HAP-1 (cell line): Measurements from ENCODE around the gene SLC47A2.
"Not testable (repeated sequence)": the region's sequence is repeated elsewhere in the genome, so short reads cannot be mapped to it uniquely, and the experiment has no call there.

Experiments used
- DNase-seq, 2 experiments: peaks; one replicate each; pipeline ENCODE4 v3.0.0-alpha.2; 2016 to 2020; ENCODE audit warnings: low spot score in 2 of 2
- H3K27me3 ChIP-seq: fragments of 250-450 bp; sonication (Bioruptor Pico); 2 replicates; pipeline ENCODE4 v1.5.1; 2020; ENCODE audit warnings: low read depth, mild to moderate bottlenecking, moderate library complexity
- H3K36me3 ChIP-seq: fragments of 250-450 bp; sonication (Bioruptor Pico); replicated peaks from 2 replicates; pipeline ENCODE4 v1.5.1; 2020; ENCODE audit warnings: mild to moderate bottlenecking
- H3K4me1 ChIP-seq: fragments of 250-450 bp; sonication (Bioruptor Pico); 2 replicates; pipeline ENCODE4 v1.5.1; 2020; ENCODE audit warnings: mild to moderate bottlenecking
- H3K4me3 ChIP-seq: fragments of 250-450 bp; sonication (Bioruptor Pico); 2 replicates; pipeline ENCODE4 v1.5.1; 2020; ENCODE audit warnings: mild to moderate bottlenecking, moderate library complexity
- H3K9me3 ChIP-seq: fragments of 250-450 bp; sonication (Bioruptor Pico); 2 replicates; pipeline ENCODE4 v1.5.1; 2020; ENCODE audit warnings: mild to moderate bottlenecking, moderate library complexity
- in situ Hi-C: fragments of 300-500 bp; cut with MboI; formaldehyde crosslinking; loops from 3 replicates; pipeline ENCODE4 v1.14.3; 2020; ENCODE audit warnings: low sequenced_read_pairs, inconsistent platforms, mixed read lengths

Gene SLC47A2, protein sequence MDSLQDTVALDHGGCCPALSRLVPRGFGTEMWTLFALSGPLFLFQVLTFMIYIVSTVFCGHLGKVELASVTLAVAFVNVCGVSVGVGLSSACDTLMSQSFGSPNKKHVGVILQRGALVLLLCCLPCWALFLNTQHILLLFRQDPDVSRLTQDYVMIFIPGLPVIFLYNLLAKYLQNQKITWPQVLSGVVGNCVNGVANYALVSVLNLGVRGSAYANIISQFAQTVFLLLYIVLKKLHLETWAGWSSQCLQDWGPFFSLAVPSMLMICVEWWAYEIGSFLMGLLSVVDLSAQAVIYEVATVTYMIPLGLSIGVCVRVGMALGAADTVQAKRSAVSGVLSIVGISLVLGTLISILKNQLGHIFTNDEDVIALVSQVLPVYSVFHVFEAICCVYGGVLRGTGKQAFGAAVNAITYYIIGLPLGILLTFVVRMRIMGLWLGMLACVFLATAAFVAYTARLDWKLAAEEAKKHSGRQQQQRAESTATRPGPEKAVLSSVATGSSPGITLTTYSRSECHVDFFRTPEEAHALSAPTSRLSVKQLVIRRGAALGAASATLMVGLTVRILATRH

DNA sequence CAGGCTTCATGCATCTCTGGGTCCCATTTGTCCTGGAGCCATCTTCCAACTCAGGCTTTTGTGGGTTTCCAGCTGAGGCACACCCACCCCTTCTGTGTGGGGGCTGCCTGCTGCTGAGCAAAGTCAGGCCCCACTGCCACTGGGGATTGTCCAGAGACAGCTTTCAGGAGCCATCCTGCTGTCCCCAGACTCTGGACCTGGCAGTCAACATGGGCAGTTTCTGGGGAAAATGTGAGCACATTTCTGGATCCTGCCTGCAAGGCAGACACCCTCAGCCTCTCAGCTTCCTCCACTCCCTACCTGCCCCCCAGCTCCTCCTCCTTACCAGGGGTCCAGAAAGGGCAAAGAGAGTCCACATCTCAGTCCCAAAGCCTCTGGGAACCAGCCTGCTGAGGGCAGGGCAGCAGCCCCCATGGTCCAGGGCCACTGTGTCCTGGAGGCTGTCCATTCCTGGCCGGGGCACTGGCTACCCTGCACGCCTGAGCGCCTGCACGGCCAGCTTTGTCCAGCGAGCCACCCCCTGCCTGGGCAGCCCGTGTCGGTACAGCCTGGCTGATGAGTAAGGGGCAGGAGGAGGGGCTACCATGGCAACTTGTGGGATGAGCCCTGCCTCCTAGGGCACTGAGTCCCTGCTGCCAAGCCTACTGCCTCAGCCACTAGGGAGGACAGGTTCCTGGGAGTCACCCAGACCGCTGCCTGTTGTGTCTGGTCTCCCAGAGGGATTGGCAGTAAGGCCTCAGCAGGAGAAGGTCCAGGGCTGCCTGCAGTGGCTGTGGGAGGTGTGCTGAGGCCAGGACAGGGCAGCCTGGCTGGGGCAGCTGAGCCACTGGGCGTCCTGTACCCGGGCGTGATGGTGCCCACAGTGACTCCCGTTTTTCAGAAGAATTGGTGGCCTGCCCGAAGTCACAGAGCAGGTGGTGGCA lies at the start of gene SLC47A2:
TSS of gene SLC47A2 (minus strand) at position 477 of the 923 bp plus-strand sequence. CDS start at position 448, 29 bp downstream.
- DNase-seq, result no peak
- H3K4me3 ChIP-seq, result no peak within 1 kb of the TSS
- no peaks in the 10 kb centered on the region for H3K27me3 ChIP-seq
- no peaks in the 10 kb centered on the region for H3K4me1 ChIP-seq
- no peaks in the 10 kb centered on the region for H3K9me3 ChIP-seq
- H3K36me3 ChIP-seq, result no peaks in the 10 kb centered on the region
- in situ Hi-C loops, result no loop called here

DNA sequence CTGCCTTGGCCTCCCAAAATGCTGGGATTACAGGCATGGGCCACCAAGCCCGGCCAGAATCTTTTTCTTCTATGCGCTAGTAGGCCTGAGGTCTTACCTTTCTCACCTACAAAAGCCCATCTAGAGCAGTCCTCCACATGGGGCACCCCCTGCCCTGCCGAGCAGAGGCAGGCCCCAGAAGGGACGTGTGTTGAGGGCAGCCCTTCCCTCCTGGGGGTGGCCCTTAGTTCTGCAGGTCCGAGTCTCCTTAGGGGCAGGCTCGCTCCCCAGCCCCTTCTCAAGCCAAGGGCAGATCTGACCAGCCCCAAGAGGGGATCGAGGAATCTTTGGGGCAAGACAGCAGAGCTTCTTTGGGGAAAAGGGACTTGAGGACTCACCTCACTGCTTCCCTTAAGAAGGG lies 49.6 kb upstream of the SLC47A2 start:
- in situ Hi-C loops, result no loop called here
- no peaks in the 10 kb centered on the region for H3K27me3 ChIP-seq
- H3K4me1 ChIP-seq, result no peaks in the 10 kb centered on the region
- H3K9me3 ChIP-seq, result no peaks in the 10 kb centered on the region
- no peak for DNase-seq
- no peak overlapping the region for H3K4me3 ChIP-seq
- no peaks in the 10 kb centered on the region for H3K36me3 ChIP-seq

DNA sequence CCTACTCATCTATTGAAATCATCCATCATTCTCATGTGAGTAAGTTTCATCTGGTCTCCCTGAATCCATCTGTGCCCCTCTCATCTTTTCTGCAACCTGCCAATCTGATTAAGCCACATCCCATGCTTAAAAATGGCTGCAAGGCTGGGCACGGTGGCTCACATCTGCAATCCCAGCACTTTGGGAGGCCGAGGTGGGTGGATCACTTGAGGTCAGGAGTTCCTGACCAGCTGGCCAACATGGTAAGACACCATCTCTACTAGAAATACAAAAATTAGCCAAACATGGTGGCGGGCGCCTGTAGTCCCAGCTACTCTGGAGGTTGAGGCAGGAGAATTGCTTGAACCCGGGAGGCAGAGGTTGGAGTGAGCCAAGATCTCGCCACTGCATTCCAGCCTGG lies 47.6 kb upstream of the SLC47A2 start:
- not testable (repeated sequence) for H3K4me3 ChIP-seq, H3K36me3 ChIP-seq, H3K27me3 ChIP-seq, DNase-seq, H3K4me1 ChIP-seq, H3K9me3 ChIP-seq
- in situ Hi-C loops, result loop anchor here (5.0 kb wide), 2 partner anchors 252 to 402 kb away; partner anchors contain the start of gene B9D1

DNA sequence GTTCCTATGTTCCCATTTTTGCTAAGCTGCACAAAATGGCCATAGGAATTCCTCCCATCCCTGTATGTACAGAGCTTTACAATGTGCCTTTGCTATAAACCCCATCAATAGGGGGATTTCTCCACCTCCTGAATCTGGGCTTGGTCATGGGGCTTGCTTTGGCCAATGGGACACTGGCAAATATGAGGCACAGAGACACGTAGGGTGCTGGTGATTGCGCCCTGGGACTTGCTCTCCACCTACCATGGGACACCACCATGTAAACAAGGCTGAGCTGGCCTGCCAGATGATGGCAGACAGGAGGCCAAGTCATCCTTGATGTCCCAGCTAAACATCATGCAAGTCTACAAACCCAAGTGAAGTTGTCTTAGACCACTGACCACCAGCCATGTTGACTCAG lies 47.0 kb upstream of the SLC47A2 start:
- Histone ChIP-seq H3K9me3 (no peaks in the 10 kb centered on the region), H3K4me3 (no peak overlapping the region)
- in situ Hi-C loops, result loop anchor here (5.0 kb wide), 2 partner anchors 251 to 401 kb away; partner anchors contain the start of gene B9D1

DNA sequence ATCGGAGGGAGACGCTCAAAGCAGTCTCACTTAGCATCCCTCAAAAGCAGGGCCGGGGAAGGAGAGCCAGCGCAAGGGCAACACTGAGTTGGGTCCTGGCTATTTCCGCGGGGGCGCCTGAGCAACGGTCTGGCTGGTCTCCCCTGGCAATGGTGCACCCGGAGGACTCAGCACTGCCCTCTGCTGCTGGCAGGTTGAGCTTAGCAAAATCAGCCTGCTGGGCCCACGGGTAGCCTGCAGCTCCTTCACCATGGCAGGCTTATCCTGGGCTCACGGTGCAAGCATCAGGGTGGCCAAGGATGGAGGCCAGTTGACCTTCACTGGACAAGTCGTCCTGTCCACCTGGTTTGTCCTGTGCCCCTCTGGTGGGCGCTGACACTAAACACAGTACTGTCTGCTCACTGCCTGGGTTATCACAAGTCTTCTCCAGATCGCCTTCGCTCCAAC lies 46.2 kb upstream of the SLC47A2 start:
- no peaks in the 10 kb centered on the region for H3K27me3 ChIP-seq
- no peaks in the 10 kb centered on the region for H3K36me3 ChIP-seq
- no peaks in the 10 kb centered on the region for H3K9me3 ChIP-seq
- H3K4me3 ChIP-seq, result no peak overlapping the region
- in situ Hi-C loops, result loop anchor here (5.0 kb wide), 2 partner anchors 250 to 400 kb away; partner anchors contain the start of gene B9D1
- H3K4me1 ChIP-seq, result no peaks in the 10 kb centered on the region
- DNase-seq, result peak; percentile 65 to 91

More for the DNA sequence above, 47.0 kb upstream of the SLC47A2 start:
- H3K36me3 ChIP-seq, result no peaks in the 10 kb centered on the region
- H3K4me1 ChIP-seq, result no peaks in the 10 kb centered on the region
- no peak for DNase-seq
- no peaks in the 10 kb centered on the region for H3K27me3 ChIP-seq

DNA sequence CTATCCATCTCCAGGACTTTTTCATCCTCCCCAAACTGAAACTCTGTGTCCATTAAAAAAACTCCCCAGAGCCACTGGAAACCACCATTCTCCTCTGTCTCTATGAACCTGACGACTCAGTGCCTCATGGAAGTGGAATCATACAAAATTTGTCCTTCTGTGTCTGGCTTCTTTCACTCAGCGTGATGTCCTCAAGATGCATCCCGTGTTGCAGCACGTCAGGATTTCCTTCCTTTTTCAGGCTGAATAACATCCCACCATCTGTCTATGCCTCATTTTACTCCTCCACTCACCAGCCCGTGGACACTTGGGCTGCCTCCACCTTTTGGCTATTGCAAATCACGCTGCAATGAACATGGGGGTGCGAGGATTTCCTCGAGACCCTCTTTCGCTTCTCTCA lies 44.4 kb upstream of the SLC47A2 start:
- H3K9me3 ChIP-seq, result no peaks in the 10 kb centered on the region

DNA sequence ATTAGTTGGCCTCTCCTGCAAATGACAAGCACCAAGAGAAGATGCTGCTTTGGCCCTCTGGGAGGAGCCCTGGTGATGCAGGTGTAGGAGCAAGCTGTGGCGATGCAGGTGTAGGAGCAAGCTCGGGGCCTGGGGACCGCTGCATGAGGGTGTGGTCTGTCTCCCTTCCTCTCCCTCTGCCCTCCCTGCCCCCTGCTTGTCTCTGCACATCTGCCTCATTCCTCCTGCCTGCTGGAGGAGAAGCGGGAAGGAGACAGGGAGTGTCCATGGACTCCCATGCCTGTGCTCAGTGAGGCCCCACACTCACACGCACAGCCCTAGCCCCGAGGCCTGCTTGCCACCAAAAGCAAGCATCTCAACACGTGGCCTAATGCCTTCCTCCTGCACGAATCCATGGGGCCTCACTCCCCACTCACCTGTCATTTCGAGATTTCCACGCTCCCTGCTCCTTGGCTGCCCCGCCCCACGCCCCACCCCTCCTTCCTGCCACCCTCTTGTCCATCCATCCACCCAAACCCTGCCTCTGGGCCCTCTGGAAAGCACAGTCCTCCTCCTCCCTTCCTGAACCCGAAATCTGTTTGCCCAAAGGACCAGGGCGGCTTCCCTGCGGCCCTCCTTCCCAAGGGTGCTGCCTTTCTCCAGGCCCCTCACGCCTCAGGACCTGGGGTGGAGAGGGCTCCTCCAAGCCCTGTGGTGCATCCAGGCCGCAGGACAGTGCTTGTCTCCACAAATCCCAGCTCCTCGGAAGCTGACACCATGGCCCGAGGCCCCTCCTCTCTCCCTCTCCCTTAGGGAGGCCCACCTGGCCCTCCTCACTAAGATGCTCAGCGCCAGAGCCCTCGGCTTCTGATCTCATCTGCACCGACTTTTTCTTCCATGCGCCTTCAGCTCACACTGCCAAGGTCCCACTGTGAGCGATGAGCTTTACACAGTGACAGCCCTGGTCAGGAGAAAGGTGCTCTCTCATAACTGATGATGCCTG lies 43.5 kb upstream of the SLC47A2 start:
- in situ Hi-C loops, result loop anchor here (5.0 kb wide), 2 partner anchors 248 to 398 kb away; partner anchors contain the start of gene B9D1

More for the DNA sequence above, 44.4 kb upstream of the SLC47A2 start:
- no peaks in the 10 kb centered on the region for H3K4me1 ChIP-seq
- no peaks in the 10 kb centered on the region for H3K27me3 ChIP-seq
- DNase-seq, result no peak
- no peaks in the 10 kb centered on the region for H3K36me3 ChIP-seq
- no peak overlapping the region for H3K4me3 ChIP-seq
- in situ Hi-C loops, result loop anchor here (5.0 kb wide), 2 partner anchors 248 to 398 kb away; partner anchors contain the start of gene B9D1

DNA sequence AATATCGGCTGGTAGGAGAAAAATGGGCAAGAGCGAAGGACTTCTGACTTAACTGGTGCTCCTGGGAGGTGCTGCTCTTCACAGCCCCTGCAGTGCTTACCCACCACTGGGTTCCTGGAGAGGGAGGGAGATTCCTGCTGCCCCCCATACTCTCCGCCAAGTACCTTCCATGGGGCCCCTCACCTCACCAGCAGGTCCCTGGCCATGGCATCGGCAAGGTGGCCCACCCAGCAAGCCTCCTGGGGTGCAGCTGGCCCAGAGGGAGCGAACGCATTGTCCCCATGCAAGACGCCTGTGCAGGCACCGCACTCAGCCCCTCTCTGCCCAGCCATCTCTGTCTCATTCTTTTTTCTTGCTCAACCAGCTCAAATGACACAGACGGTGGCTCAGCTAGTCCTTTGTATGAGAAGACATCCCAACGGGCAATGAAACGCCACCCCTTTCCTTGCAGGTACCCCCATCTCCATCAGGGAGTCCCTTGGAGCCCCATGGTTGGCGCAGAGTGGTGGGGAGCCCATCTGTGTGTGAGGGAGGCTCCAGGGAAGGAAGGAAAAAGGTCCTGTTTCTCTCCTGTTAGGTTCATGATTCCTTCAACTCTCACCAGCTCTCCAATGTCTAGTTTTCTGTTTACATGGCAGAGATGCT lies 41.3 kb upstream of the SLC47A2 start:
- Histone ChIP-seq H3K4me1 (no peaks in the 10 kb centered on the region), H3K27me3 (no peaks in the 10 kb centered on the region), H3K36me3 (no peaks in the 10 kb centered on the region), H3K9me3 (no peaks in the 10 kb centered on the region), H3K4me3 (no peak overlapping the region)
- no peak for DNase-seq
- in situ Hi-C loops, result no loop called here

More for the DNA sequence above, 43.5 kb upstream of the SLC47A2 start:
- H3K4me3 ChIP-seq, result no peak overlapping the region
- no peaks in the 10 kb centered on the region for H3K4me1 ChIP-seq
- no peaks in the 10 kb centered on the region for H3K9me3 ChIP-seq
- H3K36me3 ChIP-seq, result no peaks in the 10 kb centered on the region
- no peaks in the 10 kb centered on the region for H3K27me3 ChIP-seq
- DNase-seq, result no peak

DNA sequence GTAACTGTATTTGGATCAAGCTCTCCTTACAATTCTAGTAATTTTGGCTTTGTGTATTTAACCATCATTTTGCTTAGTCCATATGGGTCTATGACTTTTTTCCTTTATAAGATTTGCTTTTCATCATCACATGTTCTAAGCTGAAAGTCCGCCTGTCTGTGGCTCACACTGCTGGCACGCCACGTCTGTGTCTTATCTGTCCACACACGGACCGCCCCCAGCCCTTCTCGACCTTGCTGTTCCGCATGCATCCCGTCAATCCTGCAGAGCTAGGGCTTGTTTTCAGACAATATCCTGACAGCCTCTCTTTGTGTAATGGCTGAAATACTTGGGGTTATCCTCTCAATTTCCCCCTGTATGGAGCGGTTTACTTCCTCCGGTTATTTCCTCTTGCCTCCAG lies 40.2 kb upstream of the SLC47A2 start:
- no peak for DNase-seq
- Histone ChIP-seq H3K4me3 (no peak overlapping the region), H3K4me1 (no peaks in the 10 kb centered on the region), H3K9me3 (no peaks in the 10 kb centered on the region), H3K27me3 (no peaks in the 10 kb centered on the region), H3K36me3 (no peaks in the 10 kb centered on the region)
- in situ Hi-C loops, result no loop called here

DNA sequence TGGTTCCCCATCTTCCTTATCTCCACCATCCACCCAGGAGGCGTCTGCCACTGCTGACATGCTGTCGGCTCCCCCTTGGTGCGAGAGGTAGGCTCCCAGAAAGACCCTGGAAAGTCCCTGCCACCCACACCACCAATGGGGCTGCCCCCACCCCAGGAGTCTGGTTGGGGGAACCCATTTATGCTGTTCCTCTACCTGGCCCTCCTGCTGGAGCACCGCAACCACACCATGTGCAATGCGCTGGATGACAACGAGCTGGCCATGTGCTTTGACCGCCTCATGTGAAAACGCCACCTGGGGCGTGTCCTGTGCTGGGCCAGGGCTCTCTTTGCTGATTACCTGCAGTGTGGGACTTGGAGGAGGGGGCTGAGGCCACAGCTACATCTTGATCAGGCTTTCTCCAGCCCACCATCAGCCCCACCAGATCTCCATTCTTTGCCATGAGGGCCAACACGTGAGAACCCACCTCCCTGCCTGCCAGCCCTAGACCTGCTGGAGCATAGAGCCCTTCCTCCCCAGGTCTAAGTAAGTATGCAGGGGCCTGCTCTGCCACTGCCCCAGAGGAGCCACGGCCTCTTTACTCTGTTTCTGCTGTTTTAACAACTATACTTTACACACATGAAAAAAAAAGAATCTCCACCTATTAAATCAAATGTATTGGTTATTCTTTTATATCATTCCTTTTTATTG lies 39.6 kb upstream of the SLC47A2 start:
- no peaks in the 10 kb centered on the region for H3K36me3 ChIP-seq
- H3K4me1 ChIP-seq, result no peaks in the 10 kb centered on the region
- DNase-seq, result no peak
- no peak overlapping the region for H3K4me3 ChIP-seq
- no peaks in the 10 kb centered on the region for H3K9me3 ChIP-seq
- in situ Hi-C loops, result no loop called here
- no peaks in the 10 kb centered on the region for H3K27me3 ChIP-seq

DNA sequence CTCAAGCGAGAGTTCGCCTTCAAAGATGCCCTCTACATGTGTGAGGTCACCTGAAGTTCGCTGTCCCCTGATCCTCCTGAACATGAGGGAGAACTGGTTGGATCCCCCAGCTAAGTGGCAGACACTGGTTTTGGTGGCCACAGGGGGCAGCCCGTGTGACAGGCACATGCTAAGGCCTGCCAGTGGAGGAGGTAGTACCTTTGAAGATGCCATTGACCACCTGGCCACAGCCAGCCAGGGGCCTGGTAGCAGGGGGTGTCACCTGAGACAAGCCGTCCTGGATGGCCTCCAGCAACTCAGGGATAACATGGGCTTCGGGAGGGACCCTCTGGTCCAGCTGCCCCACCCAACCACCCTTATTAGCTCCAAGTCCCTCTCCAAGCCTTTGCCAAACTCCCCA lies 39.0 kb upstream of the SLC47A2 start:
- no peaks in the 10 kb centered on the region for H3K4me1 ChIP-seq
- no peak for DNase-seq
- H3K9me3 ChIP-seq, result no peaks in the 10 kb centered on the region
- in situ Hi-C loops, result no loop called here
- H3K4me3 ChIP-seq, result no peak overlapping the region
- H3K27me3 ChIP-seq, result no peaks in the 10 kb centered on the region
- no peaks in the 10 kb centered on the region for H3K36me3 ChIP-seq
